Measurements from ENCODE around the gene STAB2.

STAB2 gene

DNA sequence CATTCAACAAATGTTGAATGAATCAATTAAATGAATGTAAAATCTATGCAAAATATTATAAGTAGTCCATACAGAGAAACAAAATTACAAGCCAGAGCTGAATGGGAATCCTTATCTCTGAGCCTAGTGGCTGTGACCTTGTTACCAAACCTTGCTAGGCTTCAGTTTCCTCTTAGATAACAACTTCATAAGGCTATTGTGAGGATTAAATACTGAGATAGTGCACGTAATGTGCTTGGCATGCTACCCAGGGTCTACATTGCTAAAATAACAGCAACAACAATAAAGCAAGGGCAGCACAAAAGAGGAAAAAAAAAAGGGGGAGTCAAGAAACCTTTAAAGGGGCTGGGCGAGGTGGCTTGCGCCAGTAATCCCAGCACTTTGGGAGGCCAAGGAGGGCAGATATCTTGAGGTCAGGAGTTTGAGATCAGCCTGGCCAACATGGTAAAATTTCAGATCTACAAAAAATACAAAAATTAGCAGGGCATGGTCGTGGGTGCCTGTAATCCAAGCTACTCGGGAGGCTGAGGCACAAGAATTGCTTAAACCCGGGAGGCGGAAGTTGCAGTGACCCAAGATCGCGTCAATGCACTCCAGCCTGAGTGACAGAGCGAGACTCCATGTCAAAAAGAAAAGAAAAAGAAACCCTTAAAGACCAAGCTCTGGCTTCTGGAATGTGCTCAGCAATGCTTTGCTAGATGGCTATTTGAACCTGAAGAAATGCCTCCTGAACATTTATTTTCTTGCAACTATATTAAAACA, 14.1 kb downstream of the STAB2 start:
- TF ChIP-seq SUZ12 (IDR thresholded peaks at IDR 0.05; ENCODE audit: extremely low read depth, insufficient read depth, insufficient read length), result no peak
- no peak for TF ChIP-seq ZNF274 (IDR thresholded peaks at IDR 0.05; ENCODE audit: low read depth, low read length)
- no peak for TF ChIP-seq YY1 (IDR thresholded peaks at IDR 0.05; ENCODE audit: insufficient read depth, insufficient read length)
- no peak for DNase-seq (ENCODE audit: low read depth, low spot score)

DNA sequence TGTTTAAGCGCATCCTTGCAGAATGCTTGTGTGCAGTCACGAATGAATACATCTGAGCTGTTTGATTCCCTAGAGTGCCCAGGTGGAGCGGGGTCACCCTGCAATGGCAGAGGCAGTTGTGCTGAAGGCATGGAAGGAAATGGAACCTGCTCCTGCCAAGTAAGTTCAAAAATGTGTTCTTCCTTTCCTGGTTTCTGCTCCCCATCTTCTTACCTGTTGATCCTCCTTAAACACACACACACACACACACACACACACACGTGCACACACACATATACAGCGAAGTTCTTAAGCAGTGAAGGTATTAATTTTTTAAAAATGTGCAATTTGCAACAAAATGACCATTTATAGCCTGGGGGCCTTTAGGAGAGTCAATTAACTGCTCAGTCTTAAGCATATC, 33.3 kb downstream of the STAB2 start:
- no peaks in the 10 kb centered on the region for H3K4me1 ChIP-seq (ENCODE audit: insufficient read depth, insufficient read length)
- no peaks in the 10 kb centered on the region for H3K36me3 ChIP-seq (ENCODE audit: insufficient read depth, insufficient read length, low read length)
- no peak overlapping the region for H3K9ac ChIP-seq (ENCODE audit: insufficient read length, low read depth)
- DNase-seq (ENCODE audit: low read depth, low spot score), result no peak
- no peak overlapping the region for H3K4me3 ChIP-seq (ENCODE audit: insufficient read length, low read depth)
- H3K27me3 ChIP-seq (ENCODE audit: insufficient read depth, insufficient read length), result no peaks in the 10 kb centered on the region
- TF ChIP-seq YY1 (IDR thresholded peaks at IDR 0.05; ENCODE audit: insufficient read depth, insufficient read length) (no peak), SUZ12 (IDR thresholded peaks at IDR 0.05; ENCODE audit: extremely low read depth, insufficient read depth, insufficient read length) (no peak), ZNF274 (IDR thresholded peaks at IDR 0.05; ENCODE audit: low read depth, low read length) (no peak)
- H3K9me3 ChIP-seq (ENCODE audit: insufficient read depth, low read length), result no peaks in the 10 kb centered on the region

More for the DNA sequence above, 14.1 kb downstream of the STAB2 start:
- Histone ChIP-seq H3K36me3 (ENCODE audit: insufficient read depth, insufficient read length, low read length) (no peaks in the 10 kb centered on the region), H3K4me3 (ENCODE audit: insufficient read length, low read depth) (no peak overlapping the region), H3K9me3 (ENCODE audit: insufficient read depth, low read length) (no peaks in the 10 kb centered on the region), H3K9ac (ENCODE audit: insufficient read length, low read depth) (no peak overlapping the region), H3K4me1 (ENCODE audit: insufficient read depth, insufficient read length) (no peaks in the 10 kb centered on the region), H3K27me3 (ENCODE audit: insufficient read depth, insufficient read length) (no peaks in the 10 kb centered on the region)

DNA sequence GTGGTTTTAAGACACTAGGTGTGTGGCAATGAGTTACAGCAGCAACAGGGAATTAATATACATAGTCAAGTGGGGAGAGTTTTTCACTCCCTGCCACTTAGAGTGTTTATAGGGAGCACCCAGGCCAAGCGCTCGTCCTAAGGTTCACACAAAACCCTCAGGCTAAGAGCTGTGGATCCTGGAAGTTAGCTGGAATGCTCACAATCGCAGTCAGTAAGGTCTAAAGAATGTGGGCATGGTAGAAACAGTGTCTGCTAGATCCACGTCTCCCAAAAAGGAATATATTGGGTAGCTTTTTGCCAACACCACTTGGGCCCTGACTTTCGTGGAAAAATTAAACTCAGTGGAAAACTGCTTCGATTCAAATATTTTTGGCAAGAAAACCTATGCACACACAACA, 36.6 kb downstream of the STAB2 start:
- no peak for DNase-seq (ENCODE audit: low read depth, low spot score)
- TF ChIP-seq ZNF274 (IDR thresholded peaks at IDR 0.05; ENCODE audit: low read depth, low read length) (no peak), YY1 (IDR thresholded peaks at IDR 0.05; ENCODE audit: insufficient read depth, insufficient read length) (no peak), SUZ12 (IDR thresholded peaks at IDR 0.05; ENCODE audit: extremely low read depth, insufficient read depth, insufficient read length) (no peak)
- H3K36me3 ChIP-seq (ENCODE audit: insufficient read depth, insufficient read length, low read length), result no peaks in the 10 kb centered on the region
- H3K4me3 ChIP-seq (ENCODE audit: insufficient read length, low read depth), result no peak overlapping the region
- no peaks in the 10 kb centered on the region for H3K4me1 ChIP-seq (ENCODE audit: insufficient read depth, insufficient read length)
- no peaks in the 10 kb centered on the region for H3K9me3 ChIP-seq (ENCODE audit: insufficient read depth, low read length)
- H3K9ac ChIP-seq (ENCODE audit: insufficient read length, low read depth), result no peak overlapping the region
- no peaks in the 10 kb centered on the region for H3K27me3 ChIP-seq (ENCODE audit: insufficient read depth, insufficient read length)

DNA sequence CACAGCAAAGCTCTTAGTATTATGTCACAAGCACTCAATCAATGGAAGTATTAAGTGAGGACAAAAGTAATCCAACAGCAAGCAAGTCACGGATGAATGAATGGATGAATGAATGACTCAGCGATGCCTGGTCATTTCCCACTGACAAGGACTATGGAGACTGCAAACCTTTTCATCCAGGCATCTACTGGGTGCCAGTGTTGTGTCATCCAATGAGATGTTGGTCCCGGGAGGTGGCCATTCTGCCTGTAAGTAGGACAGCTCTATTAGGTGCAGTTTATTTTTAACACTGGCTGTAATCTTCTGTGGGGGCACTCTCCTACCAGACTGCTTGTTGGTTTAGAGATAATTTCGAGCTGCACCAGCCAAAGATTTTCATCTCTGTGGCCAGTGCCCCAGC, 39.4 kb downstream of the STAB2 start:
- H3K9me3 ChIP-seq (ENCODE audit: insufficient read depth, low read length), result no peaks in the 10 kb centered on the region
- no peak overlapping the region for H3K9ac ChIP-seq (ENCODE audit: insufficient read length, low read depth)
- H3K27me3 ChIP-seq (ENCODE audit: insufficient read depth, insufficient read length), result no peaks in the 10 kb centered on the region
- DNase-seq (ENCODE audit: low read depth, low spot score), result no peak
- no peaks in the 10 kb centered on the region for H3K4me1 ChIP-seq (ENCODE audit: insufficient read depth, insufficient read length)
- TF ChIP-seq ZNF274 (IDR thresholded peaks at IDR 0.05; ENCODE audit: low read depth, low read length), result no peak
- H3K4me3 ChIP-seq (ENCODE audit: insufficient read length, low read depth), result no peak overlapping the region
- H3K36me3 ChIP-seq (ENCODE audit: insufficient read depth, insufficient read length, low read length), result no peaks in the 10 kb centered on the region

DNA sequence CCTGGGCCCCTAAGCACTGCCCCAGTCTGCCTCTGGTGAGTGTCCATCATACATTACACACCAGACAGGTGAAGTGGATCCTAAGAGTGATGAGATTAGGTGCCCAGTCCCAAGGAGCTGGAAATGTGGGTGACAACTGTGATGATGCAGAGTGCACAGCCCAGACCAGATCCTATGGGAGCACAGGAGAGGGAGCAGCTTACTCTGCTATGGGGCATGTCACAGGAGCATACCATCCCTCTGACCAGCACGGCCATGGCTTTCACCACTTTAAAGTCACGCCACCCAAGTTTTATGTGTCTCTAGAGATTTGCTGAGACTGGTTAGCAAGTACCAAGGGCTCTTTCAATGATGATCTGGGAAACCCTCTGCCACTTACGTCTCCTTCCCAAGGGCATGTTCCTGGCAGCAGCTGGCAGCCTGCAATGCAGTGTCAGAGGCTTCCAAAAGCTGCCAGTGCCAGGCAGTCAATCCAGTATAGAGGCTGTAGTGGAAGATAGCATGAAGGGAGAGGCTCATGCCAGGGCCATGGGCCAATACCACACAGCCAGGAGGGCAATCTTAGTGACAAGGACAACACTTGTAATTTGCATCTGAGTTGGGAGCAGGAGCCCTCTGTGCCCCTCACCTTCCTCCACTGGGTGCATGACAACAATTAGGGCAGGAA, 40.2 kb downstream of the STAB2 start:
- Histone ChIP-seq H3K36me3 (ENCODE audit: insufficient read depth, insufficient read length, low read length) (no peaks in the 10 kb centered on the region), H3K4me3 (ENCODE audit: insufficient read length, low read depth) (no peak overlapping the region), H3K9ac (ENCODE audit: insufficient read length, low read depth) (no peak overlapping the region), H3K9me3 (ENCODE audit: insufficient read depth, low read length) (no peaks in the 10 kb centered on the region), H3K4me1 (ENCODE audit: insufficient read depth, insufficient read length) (peaks cover 1% of the 10 kb centered on the region), H3K27me3 (ENCODE audit: insufficient read depth, insufficient read length) (no peaks in the 10 kb centered on the region)
- DNase-seq (ENCODE audit: low read depth, low spot score), result no peak
- no peak for TF ChIP-seq SUZ12 (IDR thresholded peaks at IDR 0.05; ENCODE audit: extremely low read depth, insufficient read depth, insufficient read length)

DNA sequence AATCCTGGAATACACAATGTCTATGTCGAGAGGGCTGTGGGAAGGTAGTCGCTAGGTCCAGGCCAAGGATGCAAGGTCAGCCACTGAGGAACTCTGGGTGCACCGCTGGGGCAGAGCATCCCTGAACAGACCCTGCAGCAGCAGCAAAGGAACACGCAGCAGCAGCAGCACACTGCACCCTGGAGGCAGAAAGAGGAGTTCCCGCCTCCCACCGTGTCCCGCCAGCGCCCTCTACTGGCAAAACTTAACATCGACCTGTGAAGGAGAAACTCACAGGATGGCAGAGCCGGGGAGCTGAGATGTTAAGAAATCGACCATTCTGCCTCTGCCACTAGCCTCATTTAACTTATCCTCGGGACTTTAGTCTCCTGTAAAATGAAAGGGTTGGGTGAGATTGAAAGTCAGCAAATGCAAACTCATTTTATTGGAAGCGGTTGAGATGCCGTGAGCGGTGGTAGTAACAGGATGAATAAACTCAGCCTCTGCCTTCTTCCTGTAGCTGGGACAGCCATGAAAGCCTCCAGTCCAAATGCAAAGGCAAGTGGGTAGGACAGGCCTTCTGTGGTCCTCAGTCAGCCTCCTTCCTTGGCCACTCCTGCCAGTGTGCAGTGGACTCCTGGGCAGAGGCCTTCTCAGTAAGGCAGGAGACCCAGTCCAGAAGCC, 45.6 kb downstream of the STAB2 start:
- Histone ChIP-seq H3K36me3 (ENCODE audit: insufficient read depth, insufficient read length, low read length) (no peaks in the 10 kb centered on the region), H3K9ac (ENCODE audit: insufficient read length, low read depth) (no peak overlapping the region), H3K9me3 (ENCODE audit: insufficient read depth, low read length) (no peaks in the 10 kb centered on the region), H3K4me1 (ENCODE audit: insufficient read depth, insufficient read length) (peaks cover 2% of the 10 kb centered on the region), H3K4me3 (ENCODE audit: insufficient read length, low read depth) (no peak overlapping the region), H3K27me3 (ENCODE audit: insufficient read depth, insufficient read length) (no peaks in the 10 kb centered on the region)
- DNase-seq (ENCODE audit: low read depth, low spot score), result peak; percentile 69
- TF ChIP-seq ZNF274 (IDR thresholded peaks at IDR 0.05; ENCODE audit: low read depth, low read length), result no peak

DNA sequence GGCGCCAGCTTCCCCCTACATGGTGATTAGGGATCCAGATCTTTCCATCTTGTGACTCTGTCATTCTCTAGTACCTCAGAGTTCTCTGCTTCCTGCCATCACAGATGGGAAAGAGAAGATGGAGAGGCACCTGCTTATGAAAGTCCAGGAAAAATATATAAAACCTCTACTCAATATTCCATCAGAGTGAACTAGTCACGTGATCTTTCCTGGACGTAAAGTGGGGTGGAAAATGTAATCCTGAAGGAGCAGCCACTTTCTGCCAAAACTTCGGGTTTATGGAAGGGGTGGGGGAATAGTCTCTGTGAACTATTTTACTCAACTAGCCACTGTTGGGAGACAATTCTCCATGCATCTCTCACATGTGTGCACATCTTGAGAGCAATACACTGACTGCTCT, 47.7 kb downstream of the STAB2 start:
- TF ChIP-seq SUZ12 (IDR thresholded peaks at IDR 0.05; ENCODE audit: extremely low read depth, insufficient read depth, insufficient read length), result no peak
- TF ChIP-seq ZNF274 (IDR thresholded peaks at IDR 0.05; ENCODE audit: low read depth, low read length), result no peak
- no peak for TF ChIP-seq YY1 (IDR thresholded peaks at IDR 0.05; ENCODE audit: insufficient read depth, insufficient read length)
- Histone ChIP-seq H3K9me3 (ENCODE audit: insufficient read depth, low read length) (no peaks in the 10 kb centered on the region), H3K4me1 (ENCODE audit: insufficient read depth, insufficient read length) (peaks cover 2% of the 10 kb centered on the region), H3K4me3 (ENCODE audit: insufficient read length, low read depth) (no peak overlapping the region), H3K27me3 (ENCODE audit: insufficient read depth, insufficient read length) (no peaks in the 10 kb centered on the region), H3K9ac (ENCODE audit: insufficient read length, low read depth) (no peak overlapping the region), H3K36me3 (ENCODE audit: insufficient read depth, insufficient read length, low read length) (no peaks in the 10 kb centered on the region)
- no peak for DNase-seq (ENCODE audit: low read depth, low spot score)
